ENCODE data around the gene NACA2. TPM values are rescaled to one million over a fixed set of nuclear protein-coding genes. Genes with fewer than 3 reads are reported as not detected.
A peak's percentile ranks its signal among the peaks of the same experiment; 100 is the strongest.

The NACA2 gene
- polyA plus RNA-seq, 2 of the 4 experiments (the other 2 are of a cell fraction), result 0.34 to 0.40 TPM

DNA sequence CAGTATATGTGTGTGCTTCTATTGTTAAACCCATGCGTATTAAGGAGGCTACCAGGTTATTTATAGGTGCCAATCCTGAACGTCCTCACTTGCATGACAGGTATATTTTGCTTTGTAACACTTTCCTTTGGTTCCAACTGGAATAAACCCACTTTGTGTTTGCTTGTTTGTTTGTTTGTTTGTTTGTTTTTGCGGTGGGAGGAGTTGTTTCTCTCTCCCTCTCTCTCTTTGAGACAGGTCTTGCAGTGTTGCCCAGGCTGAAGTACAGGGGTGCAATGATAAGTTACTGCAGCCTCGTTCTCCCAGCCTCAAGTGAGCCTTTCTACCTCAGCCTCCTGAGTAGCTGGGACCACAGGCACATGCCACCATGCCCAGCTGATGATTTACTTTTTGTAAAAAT lies 28.7 kb downstream of the NACA2 start:
- H3K27ac ChIP-seq, result no peak overlapping the region
- no peak overlapping the region for H3K4me3 ChIP-seq
- peaks cover 21% of the 10 kb centered on the region for H3K4me1 ChIP-seq
- FAIRE-seq (no peak), ATAC-seq (no peak), DNase-seq (ENCODE audit: low read depth in 1 of 2, low spot score in 1 of 2) (no peak)
- WGBS (ENCODE audit: missing lambda C conversion rate), result 66% methylated on average over 4 of the region's 4 CpGs
- CTCF ChIA-PET, result interaction anchor here (0.7 to 10.1 kb wide), 7 partner anchors 10 to 151 kb away, joined by 3 to 86 read pairs (median 8); no protein-coding TSS in a partner anchor
- TF ChIP-seq ZFP36 (IDR thresholded peaks at IDR 0.05; ENCODE audit: borderline replicate concordance, partially characterized antibody) (no peak), CBX8 (IDR thresholded peaks at IDR 0.05) (no peak), JUNB (IDR thresholded peaks at IDR 0.05) (no peak), HOXB5 (CRISPR knock-in tag; IDR thresholded peaks at IDR 0.05) (no peak), NPAS2 (CRISPR knock-in tag; IDR thresholded peaks at IDR 0.05; ENCODE audit: borderline replicate concordance) (no peak), RCOR1 (IDR thresholded peaks at IDR 0.05; ENCODE audit: low read depth, low read length) (no peak), CEBPB (IDR thresholded peaks at IDR 0.05) (no peak), SMC3 (IDR thresholded peaks at IDR 0.05) (no peak), ESRRA (IDR thresholded peaks at IDR 0.05; ENCODE audit: borderline replicate concordance, low read length) (no peak), ZSCAN20 (CRISPR knock-in tag; IDR thresholded peaks at IDR 0.05) (no peak)
- TF ChIP-seq, protein P1, sequence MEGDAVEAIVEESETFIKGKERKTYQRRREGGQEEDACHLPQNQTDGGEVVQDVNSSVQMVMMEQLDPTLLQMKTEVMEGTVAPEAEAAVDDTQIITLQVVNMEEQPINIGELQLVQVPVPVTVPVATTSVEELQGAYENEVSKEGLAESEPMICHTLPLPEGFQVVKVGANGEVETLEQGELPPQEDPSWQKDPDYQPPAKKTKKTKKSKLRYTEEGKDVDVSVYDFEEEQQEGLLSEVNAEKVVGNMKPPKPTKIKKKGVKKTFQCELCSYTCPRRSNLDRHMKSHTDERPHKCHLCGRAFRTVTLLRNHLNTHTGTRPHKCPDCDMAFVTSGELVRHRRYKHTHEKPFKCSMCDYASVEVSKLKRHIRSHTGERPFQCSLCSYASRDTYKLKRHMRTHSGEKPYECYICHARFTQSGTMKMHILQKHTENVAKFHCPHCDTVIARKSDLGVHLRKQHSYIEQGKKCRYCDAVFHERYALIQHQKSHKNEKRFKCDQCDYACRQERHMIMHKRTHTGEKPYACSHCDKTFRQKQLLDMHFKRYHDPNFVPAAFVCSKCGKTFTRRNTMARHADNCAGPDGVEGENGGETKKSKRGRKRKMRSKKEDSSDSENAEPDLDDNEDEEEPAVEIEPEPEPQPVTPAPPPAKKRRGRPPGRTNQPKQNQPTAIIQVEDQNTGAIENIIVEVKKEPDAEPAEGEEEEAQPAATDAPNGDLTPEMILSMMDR (IDR thresholded peaks at IDR 0.05), result no peak
- TF ChIP-seq, protein P2, sequence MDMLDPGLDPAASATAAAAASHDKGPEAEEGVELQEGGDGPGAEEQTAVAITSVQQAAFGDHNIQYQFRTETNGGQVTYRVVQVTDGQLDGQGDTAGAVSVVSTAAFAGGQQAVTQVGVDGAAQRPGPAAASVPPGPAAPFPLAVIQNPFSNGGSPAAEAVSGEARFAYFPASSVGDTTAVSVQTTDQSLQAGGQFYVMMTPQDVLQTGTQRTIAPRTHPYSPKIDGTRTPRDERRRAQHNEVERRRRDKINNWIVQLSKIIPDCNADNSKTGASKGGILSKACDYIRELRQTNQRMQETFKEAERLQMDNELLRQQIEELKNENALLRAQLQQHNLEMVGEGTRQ (IDR thresholded peaks at IDR 0.05), result no peak
- TF ChIP-seq, protein P3, sequence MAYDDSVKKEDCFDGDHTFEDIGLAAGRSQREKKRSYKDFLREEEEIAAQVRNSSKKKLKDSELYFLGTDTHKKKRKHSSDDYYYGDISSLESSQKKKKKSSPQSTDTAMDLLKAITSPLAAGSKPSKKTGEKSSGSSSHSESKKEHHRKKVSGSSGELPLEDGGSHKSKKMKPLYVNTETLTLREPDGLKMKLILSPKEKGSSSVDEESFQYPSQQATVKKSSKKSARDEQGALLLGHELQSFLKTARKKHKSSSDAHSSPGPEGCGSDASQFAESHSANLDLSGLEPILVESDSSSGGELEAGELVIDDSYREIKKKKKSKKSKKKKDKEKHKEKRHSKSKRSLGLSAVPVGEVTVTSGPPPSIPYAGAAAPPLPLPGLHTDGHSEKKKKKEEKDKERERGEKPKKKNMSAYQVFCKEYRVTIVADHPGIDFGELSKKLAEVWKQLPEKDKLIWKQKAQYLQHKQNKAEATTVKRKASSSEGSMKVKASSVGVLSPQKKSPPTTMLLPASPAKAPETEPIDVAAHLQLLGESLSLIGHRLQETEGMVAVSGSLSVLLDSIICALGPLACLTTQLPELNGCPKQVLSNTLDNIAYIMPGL (CRISPR knock-in tag; IDR thresholded peaks at IDR 0.05; ENCODE audit: borderline replicate concordance), result no peak
- TF ChIP-seq, protein P4, sequence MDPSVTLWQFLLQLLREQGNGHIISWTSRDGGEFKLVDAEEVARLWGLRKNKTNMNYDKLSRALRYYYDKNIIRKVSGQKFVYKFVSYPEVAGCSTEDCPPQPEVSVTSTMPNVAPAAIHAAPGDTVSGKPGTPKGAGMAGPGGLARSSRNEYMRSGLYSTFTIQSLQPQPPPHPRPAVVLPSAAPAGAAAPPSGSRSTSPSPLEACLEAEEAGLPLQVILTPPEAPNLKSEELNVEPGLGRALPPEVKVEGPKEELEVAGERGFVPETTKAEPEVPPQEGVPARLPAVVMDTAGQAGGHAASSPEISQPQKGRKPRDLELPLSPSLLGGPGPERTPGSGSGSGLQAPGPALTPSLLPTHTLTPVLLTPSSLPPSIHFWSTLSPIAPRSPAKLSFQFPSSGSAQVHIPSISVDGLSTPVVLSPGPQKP (IDR thresholded peaks at IDR 0.05; ENCODE audit: low read depth, low read length), result no peak
- no peaks in the 10 kb centered on the region for H3K9me3 ChIP-seq
- POLR2A ChIA-PET, result no interaction called here
- H3K4me2 ChIP-seq, result no peak overlapping the region

DNA sequence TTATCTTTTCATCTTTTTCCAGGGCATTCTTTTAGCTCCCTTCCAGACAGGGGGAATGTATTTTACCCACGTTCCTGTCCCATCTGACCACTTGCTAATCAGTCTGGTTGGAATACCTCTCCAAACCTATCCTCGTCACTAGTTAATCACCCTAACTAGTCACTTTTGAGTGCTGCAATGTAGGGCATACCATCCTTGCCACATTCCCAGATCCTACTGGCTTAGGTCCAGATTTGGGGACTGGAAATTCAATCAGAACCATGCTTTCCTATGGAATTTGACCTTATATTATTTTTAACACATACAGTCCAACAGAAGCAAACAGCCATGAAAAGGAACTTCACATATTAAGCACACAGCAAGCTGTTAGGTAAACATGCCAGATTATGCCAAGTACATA lies 29.7 kb downstream of the NACA2 start:
- CTCF ChIA-PET, result interaction anchor here (1.0 to 10.1 kb wide), 6 partner anchors 13 to 150 kb away, joined by 3 to 86 read pairs (median 8); no protein-coding TSS in a partner anchor
- Histone ChIP-seq H3K4me2 (no peak overlapping the region), H3K9me3 (no peaks in the 10 kb centered on the region), H3K27ac (peak overlapping the region in 1 of 2 experiments; percentile 36; a peak in 3 of 6 replicates), H3K4me3 (no peak overlapping the region), H3K4me1 (peaks cover 20% of the 10 kb centered on the region)
- DNase-seq (ENCODE audit: low read depth in 1 of 2, low spot score in 1 of 2), result no peak
- WGBS (ENCODE audit: missing lambda C conversion rate), result 83% methylated on average over 2 of the region's 2 CpGs
- ATAC-seq, result no peak
- POLR2A ChIA-PET, result no interaction called here
- peak; percentile 68 for FAIRE-seq
- TF ChIP-seq, protein P5, sequence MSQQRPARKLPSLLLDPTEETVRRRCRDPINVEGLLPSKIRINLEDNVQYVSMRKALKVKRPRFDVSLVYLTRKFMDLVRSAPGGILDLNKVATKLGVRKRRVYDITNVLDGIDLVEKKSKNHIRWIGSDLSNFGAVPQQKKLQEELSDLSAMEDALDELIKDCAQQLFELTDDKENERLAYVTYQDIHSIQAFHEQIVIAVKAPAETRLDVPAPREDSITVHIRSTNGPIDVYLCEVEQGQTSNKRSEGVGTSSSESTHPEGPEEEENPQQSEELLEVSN (IDR thresholded peaks at IDR 0.05; ENCODE audit: borderline replicate concordance, low read depth), result no peak
- TF ChIP-seq CBX8 (IDR thresholded peaks at IDR 0.05), result no peak
- no peak for TF ChIP-seq CEBPB (IDR thresholded peaks at IDR 0.05)
- TF ChIP-seq RNF2 (IDR thresholded peaks at IDR 0.05; ENCODE audit: borderline replicate concordance, low read depth), result no peak
- TF ChIP-seq MAFK (IDR thresholded peaks at IDR 0.05; ENCODE audit: partially characterized antibody), result no peak
- no peak for TF ChIP-seq ESRRA (IDR thresholded peaks at IDR 0.05; ENCODE audit: borderline replicate concordance, low read length)
- no peak for TF ChIP-seq FOSB (CRISPR knock-in tag; IDR thresholded peaks at IDR 0.05)
- TF ChIP-seq GATA3 (IDR thresholded peaks at IDR 0.05; ENCODE audit: borderline replicate concordance), result no peak
- no peak for TF ChIP-seq RAD21 (conservative IDR thresholded peaks at IDR 0.05 in 1 of 2, IDR thresholded peaks at IDR 0.05 in 1 of 2)
- TF ChIP-seq ZC3H11A (IDR thresholded peaks at IDR 0.05), result no peak
- TF ChIP-seq, protein P4 (IDR thresholded peaks at IDR 0.05; ENCODE audit: low read depth, low read length), result no peak
- TF ChIP-seq, protein P6, sequence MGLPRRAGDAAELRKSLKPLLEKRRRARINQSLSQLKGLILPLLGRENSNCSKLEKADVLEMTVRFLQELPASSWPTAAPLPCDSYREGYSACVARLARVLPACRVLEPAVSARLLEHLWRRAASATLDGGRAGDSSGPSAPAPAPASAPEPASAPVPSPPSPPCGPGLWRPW (IDR thresholded peaks at IDR 0.05), result no peak
- TF ChIP-seq, protein P7, sequence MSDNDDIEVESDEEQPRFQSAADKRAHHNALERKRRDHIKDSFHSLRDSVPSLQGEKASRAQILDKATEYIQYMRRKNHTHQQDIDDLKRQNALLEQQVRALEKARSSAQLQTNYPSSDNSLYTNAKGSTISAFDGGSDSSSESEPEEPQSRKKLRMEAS (IDR thresholded peaks at IDR 0.05), result no peak
- TF ChIP-seq, protein P2 (IDR thresholded peaks at IDR 0.05), result no peak
- no peak for TF ChIP-seq EHF (CRISPR knock-in tag; IDR thresholded peaks at IDR 0.05)
- TF ChIP-seq, protein P8, sequence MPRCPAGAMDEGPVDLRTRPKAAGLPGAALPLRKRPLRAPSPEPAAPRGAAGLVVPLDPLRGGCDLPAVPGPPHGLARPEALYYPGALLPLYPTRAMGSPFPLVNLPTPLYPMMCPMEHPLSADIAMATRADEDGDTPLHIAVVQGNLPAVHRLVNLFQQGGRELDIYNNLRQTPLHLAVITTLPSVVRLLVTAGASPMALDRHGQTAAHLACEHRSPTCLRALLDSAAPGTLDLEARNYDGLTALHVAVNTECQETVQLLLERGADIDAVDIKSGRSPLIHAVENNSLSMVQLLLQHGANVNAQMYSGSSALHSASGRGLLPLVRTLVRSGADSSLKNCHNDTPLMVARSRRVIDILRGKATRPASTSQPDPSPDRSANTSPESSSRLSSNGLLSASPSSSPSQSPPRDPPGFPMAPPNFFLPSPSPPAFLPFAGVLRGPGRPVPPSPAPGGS (IDR thresholded peaks at IDR 0.05), result no peak
- TF ChIP-seq ZFP36 (IDR thresholded peaks at IDR 0.05; ENCODE audit: borderline replicate concordance, partially characterized antibody), result no peak
- no peak for TF ChIP-seq RARB (CRISPR knock-in tag; IDR thresholded peaks at IDR 0.05)
